HG02938 (cell line): Measurements from ENCODE around the gene MTOR.
A peak's percentile ranks its signal among the peaks of the same experiment; 100 is the strongest.
"Not testable (repeated sequence)": the region's sequence is repeated elsewhere in the genome, so short reads cannot be mapped to it uniquely, and the experiment has no call there.

Experiments
- ATAC-seq: cut with Tn5 transposase; IDR thresholded peaks from one replicate; pipeline ENCODE4 v1.9.1; 2021; ENCODE audit warnings: mild to moderate bottlenecking, moderate library complexity; ENCODE audit not compliant: unreplicated experiment

MTOR gene

DNA sequence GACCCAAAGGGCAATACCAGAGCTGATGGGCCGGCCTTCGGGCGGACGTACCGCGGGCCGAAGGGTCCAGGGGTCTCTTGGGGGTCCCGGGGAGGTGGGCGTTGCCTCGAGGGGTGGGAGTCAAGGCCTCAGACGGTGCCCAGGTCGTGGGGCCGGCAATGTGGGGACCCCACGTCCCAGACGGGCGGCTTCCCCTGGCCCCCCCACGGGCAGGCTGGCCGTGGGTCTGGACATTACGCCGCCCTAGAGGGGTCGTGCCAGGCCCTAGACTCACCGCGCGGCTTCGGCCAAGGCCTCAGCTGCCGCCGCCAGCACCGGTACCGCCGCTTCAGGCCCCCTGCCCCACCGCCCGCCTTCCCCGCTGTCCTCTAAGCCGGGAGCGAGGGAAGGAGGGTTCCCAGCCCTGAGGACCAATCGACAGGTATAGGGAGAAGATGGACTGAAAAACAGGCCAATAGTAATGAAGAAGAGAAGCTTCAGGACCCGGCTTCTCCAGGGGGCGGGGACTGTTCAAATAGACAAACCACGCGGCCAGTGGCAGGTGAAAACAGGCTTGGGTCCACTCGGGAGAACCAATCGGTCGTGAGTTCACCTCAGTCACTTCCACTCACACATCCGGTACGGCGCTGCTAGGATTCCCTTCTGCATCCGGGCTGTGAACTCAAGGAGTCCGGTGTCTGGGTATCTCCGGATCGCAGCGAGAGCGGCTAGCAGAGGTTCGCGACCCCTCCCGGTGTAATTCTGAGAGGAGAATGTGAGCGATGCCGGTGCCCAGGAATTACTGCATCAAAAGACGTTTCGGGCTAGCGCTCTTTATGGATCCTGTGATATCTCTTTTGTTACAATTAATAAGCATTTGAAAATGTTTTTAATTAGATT is at the start of gene MTOR:
Gene MTOR (minus strand): TSS at position 381 of the 879 bp plus-strand sequence. CDS start 3,142 bp downstream, outside the sequence.
- ATAC-seq, result peak; percentile 97

DNA sequence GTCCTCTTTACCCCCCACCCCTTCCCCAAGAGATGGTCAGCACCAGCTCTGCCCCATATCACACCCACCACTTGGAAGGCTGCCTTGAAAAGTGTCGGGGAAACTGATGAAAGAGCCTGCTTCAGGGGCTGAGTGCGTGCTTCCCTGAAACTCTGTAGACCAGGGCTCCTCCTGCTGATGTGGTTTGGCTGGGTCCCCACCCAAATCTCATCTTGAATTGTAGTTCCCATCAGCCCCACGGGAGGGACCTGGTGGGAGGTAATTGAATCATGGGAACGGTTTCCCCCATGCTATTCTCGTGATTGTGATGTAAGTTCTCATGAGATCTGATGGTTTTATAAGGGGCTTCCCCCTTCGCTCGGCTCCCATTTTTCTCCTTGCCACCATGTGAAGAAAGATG is 47.0 kb upstream of the MTOR start:
- ATAC-seq, result no peak

DNA sequence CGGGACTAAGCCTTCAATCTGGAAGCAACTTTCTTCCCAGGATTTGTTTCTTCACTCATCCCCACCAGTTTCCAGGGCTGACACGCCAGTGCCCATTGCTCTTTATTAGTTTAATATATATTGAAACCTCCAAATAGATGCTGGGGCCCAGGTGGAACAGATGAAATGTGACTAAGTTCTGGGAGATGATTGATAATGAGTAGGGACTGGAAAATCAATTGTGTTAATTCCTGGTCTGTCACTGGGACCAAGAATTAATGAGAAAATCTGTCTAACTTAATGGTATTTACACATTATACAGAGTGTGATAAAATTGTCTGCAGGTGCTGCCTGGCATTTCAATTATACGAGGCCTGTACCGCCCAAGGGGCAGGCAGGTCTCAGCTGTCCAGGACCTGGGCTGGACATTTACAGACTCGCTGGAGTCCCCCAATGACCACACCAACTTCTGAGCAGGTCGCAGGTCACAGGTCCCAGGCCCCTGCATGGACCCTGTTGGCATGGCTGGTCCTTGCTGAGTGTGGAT is 46.4 kb upstream of the MTOR start:
- ATAC-seq, result no peak

DNA sequence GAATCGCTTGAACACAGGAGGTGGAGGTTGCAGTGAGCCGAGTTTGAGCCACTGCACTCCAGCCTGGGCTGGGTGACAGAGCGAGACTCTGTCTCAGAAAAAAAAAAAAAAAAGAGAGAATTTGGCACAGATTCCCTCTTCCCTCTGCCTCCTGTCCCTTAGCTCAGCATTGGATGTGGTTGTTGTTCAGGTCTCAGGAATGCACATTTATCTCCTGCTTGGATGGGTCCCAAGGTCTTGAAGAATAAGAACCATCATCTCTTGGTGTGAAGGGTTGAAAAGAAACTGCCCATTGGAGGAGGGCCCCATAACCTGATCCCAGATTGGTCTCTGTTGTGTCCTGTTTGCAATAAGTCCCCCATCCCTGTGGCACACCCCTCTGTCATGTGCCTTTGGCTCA is 45.5 kb upstream of the MTOR start:
- no peak for ATAC-seq

DNA sequence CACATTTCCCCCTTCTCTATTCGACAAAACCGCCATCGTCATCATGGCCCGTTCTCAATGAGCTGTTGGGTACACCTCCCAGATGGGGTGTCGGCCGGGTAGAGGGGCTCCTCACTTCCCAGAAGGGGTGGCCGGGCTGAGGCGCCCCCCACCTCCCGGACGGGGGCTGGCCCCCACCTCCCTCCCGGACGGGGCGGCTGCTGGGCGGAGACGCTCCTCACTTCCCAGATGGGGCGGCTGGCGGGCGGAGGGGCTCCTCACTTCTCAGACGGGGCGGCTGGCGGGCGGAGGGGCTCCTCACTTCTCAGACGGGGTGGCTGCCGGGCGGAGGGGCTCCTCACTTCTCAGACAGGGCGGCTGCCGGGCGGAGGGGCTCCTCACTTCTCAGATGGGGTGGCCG is 43.2 kb upstream of the MTOR start:
- not testable (repeated sequence) for ATAC-seq

DNA sequence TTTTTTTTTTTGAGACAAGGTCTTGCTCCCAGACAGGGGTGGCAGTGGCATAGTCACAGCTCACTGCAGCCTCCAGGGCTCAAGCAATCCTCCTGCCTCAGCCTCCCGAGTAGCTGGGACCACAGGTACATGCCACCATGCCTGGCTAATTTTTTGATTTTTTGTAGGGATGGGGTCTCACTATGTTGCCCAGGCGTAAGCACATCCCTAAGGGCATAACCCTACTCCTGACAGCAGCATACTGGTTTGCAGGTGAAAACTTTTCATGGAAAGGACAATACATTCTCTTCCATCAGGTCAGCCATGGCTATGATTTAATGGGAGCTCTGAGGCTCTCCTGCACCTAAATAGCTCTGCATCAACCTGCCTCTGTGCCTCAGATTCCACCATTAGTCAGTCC is 40.0 kb upstream of the MTOR start:
- no peak for ATAC-seq

DNA sequence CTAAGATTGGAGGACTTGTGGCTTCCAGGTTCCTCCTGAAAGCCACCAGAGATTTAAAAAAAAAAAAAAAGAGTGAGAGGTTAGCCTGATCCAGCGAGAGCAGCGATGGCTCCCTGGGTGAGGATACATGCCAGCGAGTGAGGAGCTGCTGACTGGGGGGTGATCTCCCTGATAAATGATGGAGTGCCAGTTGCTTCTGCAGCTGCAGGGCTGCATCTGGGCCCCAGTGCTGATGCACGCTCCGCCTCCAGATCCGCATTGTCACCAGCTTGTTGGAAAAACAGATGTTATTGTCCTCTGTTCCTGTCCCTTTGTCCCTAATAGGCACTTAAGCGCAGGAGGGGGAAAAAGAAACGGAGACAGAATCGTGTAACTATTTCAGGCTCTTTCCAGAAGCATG is 39.2 kb upstream of the MTOR start:
- ATAC-seq, result no peak

DNA sequence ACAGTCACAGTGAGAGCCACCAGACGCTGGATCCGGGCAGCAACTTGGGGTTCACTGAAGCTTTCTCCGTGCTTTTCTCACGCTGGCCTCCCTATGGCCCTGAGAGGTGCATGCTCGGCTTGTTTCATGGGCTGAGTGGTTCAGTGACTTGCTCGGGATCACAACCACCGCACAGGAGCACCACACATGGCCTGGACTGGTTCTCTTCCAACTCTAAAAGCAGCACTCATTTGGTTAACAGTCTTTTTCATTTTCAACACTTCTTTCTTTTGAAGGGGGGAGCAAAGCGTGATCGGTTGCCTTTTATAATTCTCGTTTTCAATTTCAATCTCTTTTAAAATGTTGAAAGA is 36.8 kb upstream of the MTOR start:
- no peak for ATAC-seq

DNA sequence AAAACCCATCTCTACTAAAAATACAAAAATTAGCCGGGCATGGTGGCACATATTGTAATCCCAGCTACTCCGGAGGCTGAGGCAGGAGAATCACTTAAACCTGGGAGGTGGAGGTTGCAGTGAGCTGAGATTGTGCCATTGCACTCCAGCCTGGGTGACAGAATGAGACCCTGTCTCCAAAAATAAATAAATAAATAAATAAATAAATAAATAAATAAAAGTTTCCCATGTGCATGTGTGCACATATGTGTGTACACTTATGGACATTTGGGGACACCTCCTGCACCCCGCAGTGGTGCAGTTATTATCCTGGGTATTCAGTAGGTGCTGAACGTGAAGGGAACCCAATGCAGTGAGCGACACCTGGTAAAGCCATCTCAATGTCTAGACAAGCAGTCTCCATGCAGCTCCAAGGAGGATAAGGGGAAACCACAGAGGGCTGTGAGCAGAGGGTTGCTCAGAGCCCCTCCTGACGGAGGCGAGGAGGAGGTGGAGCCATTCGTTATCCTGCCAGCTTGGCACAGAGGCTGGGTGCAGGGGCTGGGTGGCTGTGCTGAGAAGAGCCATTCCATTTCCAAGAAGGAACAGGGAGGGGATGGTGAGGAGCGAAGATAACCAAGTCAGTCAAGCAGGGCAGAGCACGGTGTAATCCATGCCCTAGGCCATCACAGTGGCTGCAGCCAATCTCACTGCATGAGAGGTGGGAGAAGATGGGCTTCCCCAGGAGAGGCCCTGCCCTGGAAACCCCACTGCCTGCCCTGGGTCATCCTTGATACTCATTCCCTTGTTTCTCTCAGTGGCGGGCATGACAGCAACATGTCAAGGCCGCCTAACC is 36.3 kb upstream of the MTOR start:
- no peak for ATAC-seq

DNA sequence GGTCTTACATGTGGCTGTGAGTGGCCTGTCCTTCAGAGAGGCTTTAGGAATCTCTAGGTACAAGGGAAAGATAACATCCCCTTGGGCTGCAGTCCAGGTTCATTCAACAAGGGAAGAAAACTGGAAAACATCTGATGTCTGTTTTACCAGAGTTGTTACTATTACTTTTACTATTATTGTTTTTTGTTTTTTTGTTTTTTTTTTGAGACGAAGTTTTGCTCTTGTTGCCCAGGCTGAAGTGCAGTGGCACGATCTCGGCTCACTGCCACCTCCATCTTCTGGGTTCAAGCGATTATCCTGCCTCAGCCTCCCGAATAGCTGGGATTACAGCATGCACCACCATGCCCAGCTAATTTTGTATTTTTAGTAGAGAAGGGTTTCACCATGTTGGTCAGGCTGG is 35.4 kb upstream of the MTOR start:
- ATAC-seq, result not testable (repeated sequence)

DNA sequence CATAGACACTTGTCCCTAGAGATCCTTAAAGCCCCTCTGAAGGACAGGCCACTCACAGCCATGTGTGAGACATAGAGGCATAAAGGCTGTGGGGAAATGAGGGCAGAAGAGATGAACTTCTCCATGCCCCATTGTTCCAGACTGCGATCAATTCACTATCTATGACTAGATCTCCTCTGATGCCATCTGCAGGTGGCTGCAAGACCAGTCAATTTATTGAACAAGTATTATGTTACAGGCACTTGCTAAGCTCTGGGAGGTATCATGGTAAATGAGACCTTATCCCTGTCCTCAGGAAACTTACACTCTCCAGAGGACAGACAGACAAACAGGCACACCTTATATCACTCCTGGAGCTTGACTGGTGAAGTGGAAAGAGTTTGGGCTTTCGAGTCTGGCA is 33.6 kb upstream of the MTOR start:
- no peak for ATAC-seq

DNA sequence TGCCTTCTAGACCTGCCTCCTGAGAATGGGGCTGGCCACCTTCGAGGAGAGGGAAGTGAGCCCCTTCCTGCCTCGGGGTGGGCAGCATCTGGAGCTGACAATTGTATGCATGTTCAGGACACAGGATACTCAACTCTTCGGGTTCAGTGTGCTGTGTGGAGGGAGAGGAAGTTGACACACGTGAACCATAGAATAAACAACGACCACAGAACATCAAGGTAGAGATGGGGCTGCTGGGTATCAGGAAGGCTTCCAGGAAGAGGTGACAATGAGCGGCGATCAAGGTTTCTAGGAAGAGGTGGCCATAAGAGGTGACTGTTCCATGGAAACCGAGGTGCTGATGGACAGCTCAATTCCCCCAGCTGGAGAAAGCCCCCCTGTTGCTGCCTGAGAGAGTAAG is 32.6 kb upstream of the MTOR start:
- ATAC-seq, result no peak

DNA sequence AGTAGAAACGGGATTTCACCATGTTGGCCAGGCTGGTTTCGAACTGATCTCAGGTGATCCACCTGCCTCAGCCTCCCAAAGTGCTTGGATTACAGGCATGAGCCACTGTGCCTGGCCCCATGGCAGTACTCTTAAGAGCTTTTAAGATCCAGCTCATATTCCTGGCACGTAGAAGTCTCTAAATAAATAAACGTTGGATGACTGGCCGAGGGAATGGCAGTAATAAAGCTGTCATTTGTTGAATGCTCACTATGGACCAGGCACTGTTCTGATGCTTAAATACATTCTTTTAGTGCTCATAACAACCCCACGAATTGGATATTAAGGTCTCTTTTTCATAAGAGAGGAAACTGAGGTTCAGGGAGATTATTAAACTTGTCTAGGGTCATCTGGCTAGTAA is 31.5 kb upstream of the MTOR start:
- no peak for ATAC-seq

DNA sequence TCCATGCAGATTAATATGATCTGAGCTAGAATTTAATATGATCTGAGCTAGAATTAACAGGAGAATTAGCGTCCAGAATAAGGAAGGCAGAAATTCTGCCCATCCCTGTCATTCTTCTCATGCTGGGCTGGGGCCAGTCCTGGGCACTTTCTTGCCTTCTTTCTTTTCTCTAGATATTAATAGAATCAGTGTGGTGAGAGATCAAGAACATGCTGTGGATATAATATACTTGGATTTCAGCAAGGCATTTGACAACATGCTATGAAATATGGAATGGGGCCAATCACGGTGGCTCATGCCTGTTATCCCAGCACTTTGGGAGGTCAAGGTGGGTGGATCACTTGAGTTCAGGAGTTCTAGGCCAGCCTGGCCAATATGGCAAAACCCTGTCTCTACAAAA is 28.7 kb upstream of the MTOR start:
- ATAC-seq, result no peak

DNA sequence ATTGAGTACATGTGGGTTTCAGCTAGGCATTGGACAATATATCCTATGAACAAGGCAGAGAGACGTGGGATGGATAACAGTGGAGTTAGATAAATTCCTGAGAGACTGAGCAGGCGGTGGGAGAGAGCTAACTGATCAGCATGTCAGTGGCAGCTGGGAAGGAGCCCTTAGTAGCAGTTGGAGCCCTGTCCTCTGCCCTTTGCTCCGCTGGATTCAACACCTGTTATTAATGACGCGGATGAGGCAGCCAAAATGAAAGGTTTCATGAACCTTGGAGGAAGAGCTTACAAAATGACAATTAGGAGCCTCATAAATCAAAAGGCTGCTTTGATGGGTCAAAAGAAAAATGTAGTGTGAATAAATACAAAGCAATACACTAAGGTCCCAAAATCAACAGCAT is 26.7 kb upstream of the MTOR start:
- ATAC-seq, result no peak

DNA sequence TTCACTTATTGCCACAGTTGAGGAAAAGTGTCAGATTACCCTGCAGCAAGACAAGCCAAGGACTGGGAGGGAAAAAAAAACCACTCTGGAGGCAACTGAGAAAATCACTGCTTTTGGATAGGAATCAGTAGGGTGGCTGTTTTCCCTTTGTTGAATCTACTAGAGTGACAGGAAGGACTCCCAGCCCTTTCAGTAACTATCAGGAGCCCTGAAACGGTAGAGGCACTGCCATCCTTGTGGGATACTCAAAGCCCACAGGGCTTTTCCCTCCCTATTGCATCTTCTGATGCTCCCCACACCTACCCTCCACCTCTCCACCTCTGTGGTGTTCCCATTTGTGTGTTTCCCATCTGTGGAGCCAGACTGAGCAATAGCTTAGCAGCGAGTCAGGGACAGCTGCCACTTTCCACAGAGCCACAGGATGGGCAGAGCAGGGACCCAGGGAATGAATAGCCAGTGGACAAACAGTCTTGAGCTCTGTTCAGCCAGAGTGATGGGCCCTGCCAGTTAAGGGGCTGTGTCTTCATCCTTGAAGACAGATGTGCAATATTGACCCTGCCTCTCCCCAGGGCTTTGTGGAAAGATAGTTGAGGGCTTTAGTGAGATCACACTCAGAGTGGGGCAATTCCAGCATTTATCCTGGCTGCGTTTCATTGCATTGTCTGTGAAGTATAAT is 24.5 kb upstream of the MTOR start:
- no peak for ATAC-seq

DNA sequence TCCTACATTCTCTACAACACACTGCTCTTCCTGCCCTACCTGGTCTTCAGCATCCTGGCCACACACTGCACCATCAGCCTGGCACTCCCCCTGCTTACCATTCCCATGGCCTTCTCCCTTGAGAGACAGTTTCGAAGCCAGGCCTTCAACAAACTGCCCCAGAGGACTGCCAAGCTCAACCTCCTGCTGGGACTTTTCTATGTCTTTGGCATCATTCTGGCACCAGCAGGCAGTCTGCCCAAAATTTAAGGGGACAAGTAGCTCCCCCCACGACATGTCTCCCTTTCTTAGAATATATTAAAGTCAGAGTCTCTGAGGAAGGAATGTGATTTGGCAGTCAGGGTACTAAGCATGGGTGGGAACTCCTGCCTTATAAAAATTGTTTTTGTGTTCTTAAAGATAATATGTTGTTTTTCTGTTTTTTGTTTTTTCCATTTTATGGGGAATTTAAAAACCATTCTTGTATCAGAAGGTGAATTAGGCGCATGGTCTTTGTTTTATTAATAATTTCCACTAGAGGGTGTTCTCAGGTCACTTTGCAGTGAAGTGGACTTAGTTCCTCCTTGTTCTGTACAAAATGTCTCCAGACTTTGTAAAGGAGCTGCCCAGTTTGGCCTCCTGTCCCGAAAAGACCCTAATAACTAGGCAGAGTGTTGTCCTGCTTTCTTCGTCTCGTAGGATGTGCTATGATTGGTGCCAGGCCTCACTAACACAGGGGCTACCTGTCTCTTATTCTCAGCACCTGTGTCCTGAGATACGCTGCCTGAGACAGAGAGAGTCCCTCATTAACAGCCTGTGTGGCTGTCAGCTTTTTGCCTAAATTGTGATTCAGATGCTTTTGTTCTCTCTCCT is 23.8 kb upstream of the MTOR start:
- no peak for ATAC-seq

DNA sequence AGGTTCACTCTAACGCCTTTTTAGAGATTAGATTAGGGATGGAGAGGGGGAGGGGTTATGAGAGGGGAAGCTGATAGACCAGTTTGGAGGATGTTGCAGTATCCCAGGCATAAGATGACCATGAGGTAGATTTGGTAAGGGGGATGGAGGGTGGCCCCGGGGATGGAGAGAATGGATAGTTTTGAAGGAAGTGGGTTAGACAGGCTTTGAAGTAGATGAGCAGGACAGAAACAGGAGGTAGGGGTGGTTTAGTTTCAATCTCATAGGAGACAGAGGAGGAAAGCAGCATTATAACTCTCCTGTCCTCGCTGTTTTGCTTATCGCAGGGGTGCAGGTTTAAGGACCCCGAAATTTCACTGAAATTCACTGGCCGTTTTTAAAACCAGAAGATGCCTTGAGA is 22.4 kb upstream of the MTOR start:
- no peak for ATAC-seq

DNA sequence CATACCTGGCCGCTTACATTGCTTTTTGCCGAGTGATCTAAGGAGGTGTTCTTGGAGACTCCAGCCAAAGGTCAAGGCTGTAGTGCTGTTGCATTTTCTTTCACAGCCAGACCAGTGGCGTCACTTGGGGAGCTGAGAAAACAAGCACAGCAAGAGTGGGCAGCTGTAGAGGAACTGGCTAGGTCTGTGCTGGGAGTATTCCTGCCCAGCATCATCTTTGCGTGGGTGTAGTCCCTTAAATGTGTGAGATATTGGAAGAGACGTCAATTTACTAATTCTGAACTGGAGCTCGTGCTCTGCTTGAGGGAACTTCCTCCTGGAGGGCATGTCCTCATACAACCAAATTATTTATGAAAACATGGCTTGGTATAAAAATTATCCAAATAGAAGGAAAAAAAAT is 20.8 kb upstream of the MTOR start:
- no peak for ATAC-seq

DNA sequence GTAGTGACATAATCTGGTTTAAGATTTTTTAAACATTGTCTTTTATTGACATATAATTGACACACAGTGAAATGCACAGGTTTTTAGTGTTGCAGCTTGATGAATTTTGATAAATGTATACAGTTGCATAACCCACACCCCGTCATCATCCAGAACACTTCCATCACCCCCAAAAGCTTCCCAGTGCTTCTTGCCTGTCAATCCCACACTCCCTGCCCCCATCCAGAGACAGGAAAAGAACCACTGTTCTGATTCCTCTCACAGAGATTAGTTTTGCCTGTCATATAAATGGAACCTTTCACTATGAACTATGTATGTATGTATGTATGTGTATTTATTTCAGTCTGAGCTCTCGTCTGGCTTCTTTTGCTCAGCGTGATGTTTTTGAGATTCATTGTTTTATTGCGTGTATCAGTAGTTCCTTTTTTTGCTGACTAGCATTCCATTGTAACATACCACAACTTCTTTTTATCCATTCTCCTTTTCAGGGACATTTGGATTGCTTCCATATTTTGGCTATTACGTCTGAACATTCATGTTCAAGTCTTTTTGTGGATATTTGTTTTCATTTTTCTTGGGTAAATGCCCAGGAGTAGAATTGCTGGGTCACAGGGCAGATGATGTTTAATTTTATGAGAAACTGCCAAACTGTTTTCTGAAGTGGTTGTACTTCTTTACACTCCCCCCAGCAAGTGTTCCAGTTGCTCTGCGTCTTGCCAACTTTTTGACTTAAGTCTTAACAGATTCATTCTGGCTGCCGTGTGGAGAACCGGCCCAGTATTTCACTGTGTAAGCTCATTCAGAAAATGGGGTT is 19.4 kb upstream of the MTOR start:
- no peak for ATAC-seq
